GM12892 (cell line): ENCODE results near the gene OR4A16.

ENCODE experiments used
- POLR2AphosphoS5 ChIP-seq: IDR thresholded peaks from 2 replicates; pipeline ENCODE4 v1.6.1; 2011; ENCODE audit warnings: low read depth, low read length, control low read depth
- TAF1 ChIP-seq: IDR thresholded peaks from 2 replicates; pipeline ENCODE4 v1.6.1; 2011; ENCODE audit warnings: low read depth, mild to moderate bottlenecking, control low read depth, low read length, borderline replicate concordance

GRCh38 chr11:55324500-55324899 lies 18.5 kb upstream of the OR4A16 start:
- TF ChIP-seq TAF1 (no peak), POLR2AphosphoS5 (no peak)
